Colon (tissue), 2 donors: ENCODE results near the gene SMYD3.

Experiments used
- FAIRE-seq: peaks from 2 replicates; lab custom pipeline; 2012; peaks lifted over from hg19 to GRCh38; lab: Jason Lieb, UNC
- donor health status: control.
- donor health status: control.

SMYD3 gene

DNA sequence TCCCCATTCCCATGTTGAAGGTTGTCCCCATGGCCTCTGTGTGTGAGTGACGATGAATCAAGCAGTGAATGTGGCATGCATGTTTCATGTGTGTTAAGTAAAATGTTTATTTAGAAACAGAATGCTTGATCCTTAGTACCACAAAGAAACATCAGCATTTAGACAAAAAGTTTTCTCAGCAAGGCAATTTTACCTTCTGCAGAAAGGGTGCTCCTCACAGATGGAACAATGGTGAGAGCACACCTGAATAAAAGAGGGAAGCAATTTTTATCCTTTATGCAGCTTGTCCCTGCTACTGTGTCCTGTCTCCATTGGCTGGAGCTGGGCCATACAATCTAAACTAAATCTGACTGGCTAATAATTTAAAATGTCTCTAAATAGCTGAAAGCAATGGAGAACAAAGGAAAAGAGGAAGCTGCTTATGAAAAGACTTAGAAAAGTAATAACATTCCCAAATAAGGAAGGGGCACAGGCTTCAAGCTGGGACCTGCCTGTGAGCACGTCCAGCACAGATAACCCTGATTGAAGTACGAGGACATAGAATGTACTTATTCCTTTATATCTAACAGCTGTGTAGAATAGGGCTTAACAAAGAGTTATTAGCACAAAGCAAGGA lies 8.4 kb upstream of the SMYD3 start:
- FAIRE-seq = no peak

DNA sequence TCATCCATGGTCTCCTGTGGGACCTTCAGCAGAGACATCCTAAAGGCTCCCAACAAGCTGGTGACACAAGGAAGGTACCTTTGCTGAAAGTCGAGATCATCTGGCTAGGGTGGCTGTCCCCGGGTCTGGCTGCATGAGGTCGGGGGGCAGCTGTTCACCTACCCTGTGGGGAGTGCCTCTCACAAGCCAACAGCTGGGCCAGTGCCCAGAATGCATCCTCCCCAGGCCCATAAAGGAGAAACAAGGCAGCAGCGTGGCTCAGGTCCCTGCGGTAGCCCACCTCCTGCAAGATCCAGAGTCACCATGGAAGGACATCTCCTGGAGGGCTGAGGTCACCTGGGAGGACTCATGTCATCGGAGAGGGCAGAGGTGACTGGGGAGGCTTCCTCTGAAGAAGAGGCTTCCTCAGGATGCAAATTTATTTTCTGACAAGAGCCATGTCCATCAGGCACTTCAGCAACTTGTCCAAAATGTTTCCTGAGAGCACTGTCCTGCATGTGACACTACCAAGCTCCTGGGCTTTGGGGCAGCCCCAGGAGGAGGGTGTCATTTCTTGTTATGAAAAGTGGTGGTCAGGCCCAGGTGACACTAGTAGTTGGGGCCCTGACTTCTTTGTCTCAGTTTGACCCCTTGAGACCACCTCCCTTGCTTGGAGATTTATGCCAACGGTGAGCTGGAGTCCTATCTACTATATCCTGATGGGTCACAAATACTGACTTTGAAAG lies 6.7 kb upstream of the SMYD3 start:
- FAIRE-seq = no peak

DNA sequence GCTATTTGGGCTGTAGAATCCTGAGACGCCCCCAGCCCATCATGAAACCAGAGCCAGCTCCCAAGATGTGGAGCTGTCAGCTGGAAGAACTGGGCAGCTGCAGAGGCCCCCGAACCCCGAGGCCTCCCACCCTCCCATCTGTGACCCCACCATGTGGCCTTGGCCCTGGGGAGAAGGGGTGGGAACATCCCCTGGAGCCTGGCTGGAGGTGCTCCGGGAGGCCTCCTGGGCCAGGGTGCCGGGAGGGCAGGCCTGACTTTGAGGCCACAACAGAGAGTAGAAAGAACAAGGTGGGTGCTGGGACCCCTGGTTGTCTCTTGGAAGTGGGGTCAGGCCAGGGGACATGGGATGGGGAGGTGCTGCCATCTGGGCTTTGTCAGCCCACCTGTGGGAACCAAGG lies 6.0 kb upstream of the SMYD3 start:
- no peak for FAIRE-seq

DNA sequence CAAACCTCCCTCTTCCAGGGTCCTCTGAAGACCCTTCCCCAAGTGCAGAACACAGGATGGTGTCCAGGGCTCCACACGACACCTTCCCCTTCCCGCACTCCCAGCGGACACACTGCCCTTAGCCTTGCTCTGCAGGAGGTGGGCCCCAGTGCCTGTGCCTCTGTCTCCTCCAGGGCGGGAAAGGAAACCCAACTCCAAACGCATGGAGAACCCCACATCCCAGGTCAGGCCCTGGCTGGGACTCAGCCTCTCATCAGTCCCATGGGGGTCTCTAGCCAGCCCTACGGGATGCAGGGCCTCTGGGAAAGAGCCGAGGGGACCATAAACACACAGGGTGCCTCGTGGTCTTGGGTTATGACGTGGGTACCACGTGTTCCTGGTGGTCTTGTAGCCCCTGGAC lies 5.6 kb upstream of the SMYD3 start:
- FAIRE-seq = no peak

DNA sequence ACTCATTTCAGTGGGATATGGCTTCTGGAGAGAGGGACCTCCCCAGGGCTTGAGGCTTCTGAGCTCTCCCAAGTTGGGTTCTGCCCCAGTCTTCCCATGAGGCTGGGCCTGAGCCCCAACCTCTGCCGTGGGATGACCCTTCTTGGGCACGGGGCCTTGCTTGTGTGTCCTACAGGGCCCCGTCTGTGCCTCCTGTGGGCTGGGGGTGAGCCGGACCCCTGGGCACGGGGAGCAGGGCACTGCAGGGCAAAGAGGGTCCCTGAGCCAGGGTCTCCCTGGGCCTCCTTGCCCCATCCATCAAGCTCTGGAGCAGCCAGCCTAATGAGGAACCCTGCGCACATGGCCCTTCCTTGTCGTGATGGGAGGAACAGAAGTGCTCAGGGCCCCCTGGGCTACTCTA lies 5.2 kb upstream of the SMYD3 start:
- FAIRE-seq = no peak

DNA sequence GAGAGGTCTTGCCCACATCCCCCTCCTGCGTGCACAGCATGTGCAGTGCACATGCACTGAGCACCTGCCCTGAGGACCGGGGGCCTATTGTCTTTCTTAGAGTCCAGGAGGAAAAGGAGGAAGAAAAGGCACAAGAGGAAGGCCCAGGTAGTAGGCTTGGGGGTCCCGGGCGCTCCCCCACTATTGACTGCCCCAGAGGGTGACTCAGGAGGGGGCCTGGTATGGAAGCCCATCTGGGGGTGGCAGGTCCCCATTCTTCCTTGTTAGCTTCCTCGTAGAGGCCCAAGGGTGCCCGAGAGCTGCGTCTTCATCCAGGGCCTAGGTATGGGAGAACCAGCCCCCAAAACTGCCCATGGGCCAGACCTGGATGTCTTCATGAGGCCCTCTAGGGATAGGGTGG lies 4.1 kb upstream of the SMYD3 start:
- no peak for FAIRE-seq

DNA sequence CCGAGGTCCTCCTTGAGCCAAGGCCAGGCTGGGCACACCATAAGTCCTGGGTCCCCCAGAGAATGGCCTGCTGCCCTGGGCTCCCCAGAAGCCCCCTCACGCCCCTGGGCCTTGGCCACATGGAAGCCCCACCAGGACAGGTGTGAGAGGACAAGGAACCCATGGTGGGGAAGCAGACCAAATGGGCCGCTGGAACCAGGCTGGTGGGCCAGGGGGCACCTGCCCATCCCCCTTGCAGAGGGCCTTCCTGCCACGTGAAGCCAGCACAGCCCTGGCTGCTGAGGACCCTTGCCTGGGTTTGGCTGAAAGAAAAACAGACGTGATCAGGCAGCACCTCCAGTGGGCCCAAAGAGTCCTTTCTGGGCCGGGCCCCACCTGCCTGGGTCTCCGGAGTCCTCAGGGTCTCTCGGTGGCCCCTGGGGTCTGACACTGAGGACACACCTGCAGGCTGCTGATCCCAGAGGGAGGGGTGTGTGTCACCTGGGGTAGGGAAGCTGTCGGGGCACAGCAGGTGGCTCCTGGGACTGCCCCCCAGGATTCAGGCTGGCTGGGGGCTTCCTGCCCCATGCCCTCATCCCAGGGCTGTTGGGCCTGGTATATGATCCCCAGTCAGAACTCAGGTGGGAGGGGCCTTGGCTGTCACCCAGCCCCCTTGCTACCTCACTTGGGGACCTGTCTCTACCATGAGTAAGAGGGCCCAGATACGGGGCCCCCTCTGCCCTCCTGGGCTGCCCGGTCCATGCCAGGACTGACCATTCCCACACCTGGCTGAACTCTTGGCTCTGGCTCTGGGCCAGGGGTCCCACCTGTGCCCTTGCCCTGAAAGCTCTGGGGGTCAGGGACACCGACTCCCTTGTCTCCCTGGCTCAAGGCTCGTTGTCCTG lies 3.3 kb upstream of the SMYD3 start:
- no peak for FAIRE-seq

DNA sequence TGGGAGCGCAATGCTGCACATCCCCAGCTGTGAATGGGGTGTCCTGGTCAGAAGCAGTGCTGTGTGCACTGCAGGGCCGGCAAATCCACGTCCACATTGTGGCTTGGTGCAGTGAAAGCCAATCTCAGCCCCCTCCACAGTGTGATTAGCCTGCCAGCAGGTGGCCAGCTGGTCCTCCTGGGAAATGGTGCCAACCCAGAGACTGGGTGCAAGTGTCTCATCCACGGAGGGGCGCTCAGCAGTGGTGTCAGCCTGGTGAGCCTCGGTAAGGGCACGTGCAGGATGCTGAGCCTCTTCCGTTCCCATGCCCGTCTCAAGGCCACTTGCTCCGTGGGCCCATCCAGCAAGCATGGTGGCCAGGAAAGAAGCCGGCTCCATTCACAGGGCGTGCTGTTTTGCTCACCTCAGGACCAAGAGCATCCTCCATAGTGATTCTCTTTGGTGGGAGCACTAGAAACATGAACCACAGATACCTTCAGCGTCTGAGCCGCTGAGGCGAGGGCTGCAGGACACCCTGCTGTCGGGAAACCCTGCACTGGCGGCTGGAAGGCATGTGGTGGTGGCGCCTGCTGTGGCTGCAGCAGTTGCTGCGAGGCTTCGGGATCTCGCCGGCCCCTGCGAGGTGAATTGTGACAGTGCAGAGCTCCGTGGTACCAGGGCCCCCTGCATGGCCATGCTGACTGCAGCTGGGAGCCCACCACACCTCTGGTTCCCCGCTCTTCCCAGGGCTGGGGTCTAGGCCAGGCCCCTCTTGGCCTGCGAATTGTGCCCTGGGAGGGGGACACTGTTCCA lies 2.0 kb upstream of the SMYD3 start:
- FAIRE-seq = no peak

DNA sequence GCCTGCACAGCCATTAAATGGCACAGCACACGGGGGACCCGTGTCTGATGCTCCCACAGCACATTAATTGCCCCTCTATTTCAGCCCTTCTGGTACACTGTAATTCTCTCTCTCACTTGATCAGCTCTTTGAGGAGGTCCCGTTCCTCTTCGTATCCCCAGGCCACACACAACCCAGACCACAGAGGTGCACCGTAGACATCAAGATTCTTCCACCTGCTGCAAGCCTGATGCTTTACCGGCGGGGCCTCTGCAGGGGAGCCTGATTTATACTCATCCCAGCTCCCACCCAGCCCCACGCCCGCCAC lies 759 bp downstream of the SMYD3 start:
- FAIRE-seq = no peak

DNA sequence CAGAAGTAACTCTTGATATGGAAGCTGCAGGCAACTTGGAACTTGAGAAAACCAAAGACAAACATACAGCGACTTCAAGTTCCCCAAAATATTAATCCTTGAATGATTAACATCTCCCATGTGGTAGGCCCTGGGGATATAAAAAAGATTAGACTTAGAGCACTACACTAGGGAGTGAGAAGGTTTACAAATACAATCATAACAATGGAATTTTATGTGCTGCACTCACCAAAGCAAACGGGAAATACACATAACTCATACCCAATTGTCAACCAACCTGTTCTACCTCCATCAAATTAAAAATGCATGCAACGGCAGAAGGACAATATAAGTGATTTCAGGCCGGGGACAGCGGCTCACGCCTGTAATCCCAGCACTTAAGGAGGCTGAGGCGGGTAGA lies 3.7 kb downstream of the SMYD3 start:
- no peak for FAIRE-seq

DNA sequence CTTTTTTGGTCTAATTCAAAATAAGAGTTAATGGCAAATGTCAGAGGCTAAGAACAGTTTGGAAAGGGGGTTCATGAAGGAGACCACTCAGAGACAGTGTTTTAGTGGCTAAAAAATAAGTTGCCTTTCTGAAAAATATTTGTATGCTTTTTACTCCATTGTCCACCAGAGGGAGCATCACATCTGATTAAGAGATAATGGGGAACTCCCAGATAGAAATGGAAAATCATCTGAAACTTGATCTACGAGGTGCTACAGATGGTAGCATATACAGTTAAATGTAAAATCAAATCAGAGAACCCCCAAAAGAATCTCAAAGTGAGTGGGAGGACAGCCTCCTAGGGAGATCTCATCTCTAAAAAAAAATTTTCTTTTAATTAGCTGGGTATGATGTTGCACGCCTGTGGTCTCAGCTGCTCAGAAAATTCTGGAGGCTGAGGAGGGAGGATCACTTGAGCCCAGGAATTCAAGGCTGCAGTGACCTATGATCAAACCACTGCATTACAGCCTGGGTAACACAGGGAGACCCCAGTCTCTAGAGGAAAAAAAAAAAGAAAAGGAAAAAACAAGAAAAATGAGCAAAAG lies 9.7 kb downstream of the SMYD3 start:
- no peak for FAIRE-seq

DNA sequence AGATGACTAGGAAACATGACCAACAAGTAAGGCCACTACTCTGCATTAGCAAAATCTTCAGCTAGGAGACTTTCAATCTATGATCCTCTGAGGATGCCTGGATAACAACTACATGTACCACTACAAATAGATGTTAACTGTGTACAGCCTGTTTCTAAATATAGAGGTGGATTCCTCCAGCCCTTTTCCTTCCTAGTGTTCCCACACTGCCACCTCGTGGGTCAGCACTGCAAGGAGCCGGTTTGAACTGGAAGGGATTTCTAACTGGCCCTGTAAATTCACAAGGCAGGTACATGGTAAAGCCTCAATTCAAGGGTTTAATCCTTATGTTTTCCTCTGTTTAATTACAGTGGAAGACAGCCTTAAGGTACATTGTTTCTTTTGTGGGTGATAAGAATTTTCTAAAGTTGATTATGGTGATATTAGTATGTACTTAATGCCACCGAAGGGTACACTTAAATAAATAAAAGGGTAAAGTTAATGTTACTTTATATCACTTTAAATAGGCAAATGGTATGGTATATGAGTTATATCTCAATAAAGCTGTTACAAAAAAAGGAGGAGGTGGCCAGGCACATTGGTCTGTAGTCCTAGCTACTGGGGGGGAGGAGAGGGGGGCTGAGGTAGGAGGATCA lies 14.4 kb downstream of the SMYD3 start:
- FAIRE-seq = no peak

DNA sequence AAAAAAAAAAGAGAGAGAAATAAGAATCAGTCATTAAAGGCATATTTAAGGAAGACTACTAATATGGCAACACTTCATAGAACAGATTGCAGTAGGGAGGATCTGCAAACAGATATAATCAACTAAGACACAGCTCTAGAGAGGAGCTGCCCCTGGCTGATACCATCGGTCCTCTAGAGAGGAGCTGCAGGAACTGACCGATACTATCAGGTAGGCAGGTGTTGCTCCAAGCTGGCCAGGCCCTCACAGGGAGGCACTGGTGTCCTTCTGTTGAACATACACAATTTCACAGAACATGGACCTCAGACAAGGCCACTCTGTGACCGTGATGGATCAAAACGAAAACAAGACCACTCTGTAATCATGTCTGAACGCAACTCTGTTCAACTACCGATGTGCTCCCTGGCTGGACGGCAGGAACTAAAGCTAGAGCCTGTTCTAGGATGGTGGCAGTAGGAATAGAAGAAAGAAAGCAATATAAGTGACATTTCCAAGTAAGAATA lies 15.5 kb downstream of the SMYD3 start:
- FAIRE-seq = no peak

DNA sequence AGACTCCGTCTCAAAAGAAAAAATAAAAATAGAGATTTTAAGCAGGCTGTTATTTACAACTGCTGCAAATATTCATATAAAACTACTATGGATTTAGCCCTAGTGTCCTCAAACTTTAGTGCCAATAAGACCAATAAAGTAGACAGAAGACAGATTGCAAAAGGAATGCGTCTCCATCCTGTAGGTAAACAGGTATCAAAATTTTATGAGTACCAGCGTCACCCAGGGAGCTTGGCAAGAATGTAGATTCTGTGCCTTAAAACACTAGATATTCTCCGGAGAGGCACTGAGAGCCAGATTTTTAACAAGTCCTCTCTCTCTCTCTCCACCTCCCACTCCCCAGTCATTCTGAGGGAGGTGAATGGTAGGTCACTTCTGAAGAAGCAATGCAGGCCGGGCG lies 18.4 kb downstream of the SMYD3 start:
- FAIRE-seq = no peak

DNA sequence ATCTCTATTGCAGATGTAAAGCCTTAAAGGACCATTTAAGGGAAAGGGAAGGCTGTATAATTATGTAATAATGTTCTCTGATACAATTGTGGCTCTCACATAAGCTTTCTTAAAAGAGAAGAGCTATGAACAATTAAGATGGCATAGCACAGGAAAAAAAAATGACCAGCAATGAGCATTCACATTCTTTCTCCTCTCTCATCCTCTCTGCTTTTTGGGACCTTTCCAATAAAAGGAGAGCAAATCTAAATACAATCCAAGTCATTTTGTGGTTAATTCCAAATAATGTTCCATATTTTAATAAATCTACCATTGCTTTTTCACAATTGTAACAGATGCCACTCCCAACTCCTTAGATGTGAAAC lies 23.5 kb downstream of the SMYD3 start:
- FAIRE-seq = no peak

DNA sequence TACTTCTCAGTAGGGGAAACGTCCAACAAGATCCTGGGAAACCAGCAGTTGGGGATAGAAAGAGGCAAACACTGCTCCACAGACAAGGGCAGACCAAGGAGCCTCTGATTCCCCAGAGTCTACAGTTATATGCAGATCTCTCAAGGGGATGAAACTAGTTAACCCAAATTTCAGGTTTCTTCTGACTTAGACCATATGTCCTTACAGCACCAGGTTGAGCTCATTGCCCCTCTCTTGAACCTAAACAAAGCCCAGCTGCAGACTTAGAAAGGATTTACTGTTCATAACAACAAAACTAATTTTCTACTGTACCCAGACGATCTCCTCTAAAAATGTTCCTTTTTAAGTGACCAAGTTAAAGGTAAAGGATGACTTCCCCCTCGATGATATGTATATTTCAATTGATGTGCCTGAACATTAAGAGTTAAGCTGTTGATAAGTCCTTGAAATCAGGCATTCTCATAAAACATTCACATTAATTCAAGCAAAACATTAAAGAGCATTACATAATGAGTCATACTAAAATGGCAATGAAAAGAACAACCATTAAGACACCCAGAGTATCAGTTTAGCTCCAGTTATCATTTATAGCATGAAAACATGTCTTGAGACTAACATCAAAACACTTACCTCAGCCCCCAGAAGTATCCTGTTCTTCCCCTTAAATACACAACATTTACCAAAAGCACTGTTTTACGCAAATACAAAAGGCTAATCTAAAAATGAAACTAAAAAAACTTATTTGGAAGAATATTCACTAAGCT lies 24.1 kb downstream of the SMYD3 start:
- no peak for FAIRE-seq

DNA sequence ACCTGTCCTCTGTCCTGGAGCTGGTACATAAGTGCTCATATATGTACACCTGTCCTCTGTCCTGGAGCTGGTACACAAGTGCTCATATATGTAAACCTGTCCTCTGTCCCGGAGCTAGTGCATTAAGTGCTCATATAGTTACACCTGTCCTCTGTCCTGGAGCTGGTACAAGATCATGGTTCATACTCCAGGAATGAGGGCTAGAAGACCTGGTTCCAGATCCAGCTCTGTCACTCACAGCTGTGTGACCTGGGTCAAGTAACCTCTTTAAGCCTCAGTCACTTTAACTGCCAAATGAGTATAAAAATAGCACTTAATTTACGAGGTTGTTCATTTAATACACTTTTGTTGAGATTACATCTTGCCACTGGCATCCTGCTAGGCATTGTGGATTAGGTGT lies 28.0 kb downstream of the SMYD3 start:
- FAIRE-seq = no peak

DNA sequence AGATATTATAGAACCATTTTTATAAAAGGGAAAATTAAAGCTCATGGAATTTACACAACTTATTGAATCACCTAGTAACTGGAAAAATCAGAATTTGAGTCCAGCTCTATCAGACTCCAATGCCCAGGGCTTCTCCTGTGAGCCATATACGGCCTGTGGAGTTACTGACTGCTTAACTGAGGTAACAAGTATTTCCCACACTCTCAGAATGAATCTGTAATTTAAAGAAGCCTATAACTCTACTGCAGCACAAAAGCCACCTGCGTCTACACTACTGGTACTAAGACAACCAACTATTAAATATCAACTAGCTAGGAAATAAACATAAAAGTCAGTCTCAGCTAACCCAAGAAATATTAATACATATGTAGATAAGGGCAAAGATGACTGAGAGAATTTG lies 29.4 kb downstream of the SMYD3 start:
- FAIRE-seq = no peak

DNA sequence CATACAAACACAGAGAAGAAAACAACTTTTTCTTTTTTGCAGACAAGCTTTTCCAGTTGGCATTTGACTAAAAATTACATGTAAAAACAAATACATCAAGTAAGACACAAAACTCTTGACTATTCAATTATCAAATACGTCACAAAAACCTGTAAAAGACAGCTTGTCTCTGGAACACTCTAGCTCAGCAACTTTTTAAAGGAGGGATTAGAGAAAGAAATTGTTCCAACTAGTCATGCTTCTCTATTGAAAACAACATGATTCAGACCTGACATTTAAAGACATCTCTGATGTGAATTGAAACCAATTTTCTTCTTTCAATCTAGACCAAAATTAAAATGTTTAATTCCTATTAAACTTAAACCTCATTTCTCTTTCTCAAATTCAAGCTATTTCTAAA lies 30.3 kb downstream of the SMYD3 start:
- FAIRE-seq = no peak

DNA sequence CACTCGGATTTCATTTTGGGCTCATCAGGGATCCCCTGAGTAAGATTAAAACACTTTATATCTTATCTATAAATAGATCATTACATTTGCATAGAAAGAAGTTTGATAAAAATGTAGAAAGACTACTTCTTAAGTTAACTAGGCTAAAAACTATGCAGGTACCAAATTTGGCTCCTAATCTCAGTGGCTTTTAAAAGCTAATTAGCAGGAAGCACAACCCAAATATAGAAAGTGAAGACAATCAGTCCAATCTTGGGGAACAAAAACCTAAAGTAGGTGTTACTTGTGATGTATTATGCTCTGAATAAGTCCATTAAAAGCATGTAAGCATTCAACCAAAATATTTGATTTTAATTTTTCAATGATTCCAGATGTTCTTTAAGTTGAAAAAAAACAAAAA lies 35.4 kb downstream of the SMYD3 start:
- FAIRE-seq = no peak

DNA sequence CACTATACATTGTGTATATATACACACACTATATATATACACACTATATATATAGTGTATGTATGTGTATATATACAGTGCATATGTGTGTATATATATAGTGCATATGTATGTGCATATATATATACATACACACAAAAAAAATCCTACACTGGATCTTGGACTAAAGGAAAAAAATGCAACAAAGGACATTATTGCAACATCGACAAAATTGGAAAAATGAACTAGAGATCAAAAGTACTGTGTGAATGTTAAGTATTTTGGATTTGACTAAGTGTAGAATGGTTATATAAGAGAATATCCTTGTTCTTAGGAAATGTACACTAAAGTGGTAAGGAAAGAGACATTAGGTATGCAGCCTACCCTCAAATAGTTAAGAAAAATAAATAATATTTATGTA lies 36.5 kb downstream of the SMYD3 start:
- FAIRE-seq = no peak
